ENCODE measurements around the gene NBEA.
"Not testable (repeated sequence)": the region's sequence is repeated elsewhere in the genome, so short reads cannot be mapped to it uniquely, and the experiment has no call there.

The NBEA gene

DNA sequence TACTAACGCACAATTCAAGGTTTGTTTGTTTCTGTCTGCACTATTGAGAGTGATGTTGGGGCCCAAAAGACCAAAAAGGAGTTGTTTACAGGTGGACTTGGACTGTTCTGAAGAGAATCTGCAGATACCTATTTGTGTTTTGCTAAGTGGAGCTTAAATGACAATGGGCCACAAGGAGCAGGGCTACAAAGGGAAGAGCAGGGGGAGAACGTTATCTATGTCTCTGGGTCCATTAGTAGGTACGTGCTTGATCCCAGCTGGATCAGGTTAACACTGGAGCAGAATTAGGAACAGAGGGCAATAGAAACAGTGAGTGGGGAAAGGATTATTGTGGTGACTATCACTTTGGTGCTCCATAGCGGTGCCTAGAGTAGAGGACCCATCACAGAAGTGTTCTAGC, 22.5 kb downstream of the NBEA start:
- DNase-seq = no peak

DNA sequence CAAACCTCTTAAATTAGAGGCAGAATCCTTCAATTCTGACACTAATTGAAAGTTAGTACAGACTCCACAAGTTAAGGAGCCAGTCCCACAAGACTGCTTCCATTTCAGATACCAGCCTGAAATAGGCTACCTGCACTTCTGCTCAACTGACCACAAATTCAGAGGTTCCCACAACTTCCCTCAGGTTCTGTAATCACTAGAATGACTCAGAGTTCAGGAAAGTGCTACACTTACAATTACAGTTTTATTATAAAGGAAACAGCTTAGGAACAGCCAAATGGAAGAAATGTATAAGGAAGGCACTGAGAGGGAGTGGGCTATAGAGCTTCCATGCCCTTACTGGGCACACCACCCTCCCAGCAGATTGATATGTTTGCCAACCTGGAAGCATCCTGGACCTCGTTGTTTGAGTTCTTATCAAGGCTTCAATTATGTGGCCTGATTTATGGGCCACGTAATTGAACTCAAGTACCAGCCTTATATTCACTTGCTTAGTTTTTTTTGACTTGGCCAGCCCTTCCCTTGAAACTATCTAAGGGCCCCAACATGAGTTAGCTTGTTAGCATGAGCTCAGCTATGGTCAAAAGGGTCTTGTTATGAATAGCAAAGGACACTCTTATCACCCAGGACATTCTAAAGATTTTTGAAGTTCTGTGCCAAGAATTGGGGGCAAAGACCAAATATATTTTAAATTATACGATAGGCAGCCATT, 25.9 kb downstream of the NBEA start:
- DNase-seq = no peak

GRCh38 chr13:34969539-34969938, 27.5 kb downstream of the NBEA start:
- not testable (repeated sequence) for DNase-seq

- no peak for DNase-seq
Observed at GRCh38 chr13:34970961-34971360, 28.9 kb downstream of the NBEA start.

DNA sequence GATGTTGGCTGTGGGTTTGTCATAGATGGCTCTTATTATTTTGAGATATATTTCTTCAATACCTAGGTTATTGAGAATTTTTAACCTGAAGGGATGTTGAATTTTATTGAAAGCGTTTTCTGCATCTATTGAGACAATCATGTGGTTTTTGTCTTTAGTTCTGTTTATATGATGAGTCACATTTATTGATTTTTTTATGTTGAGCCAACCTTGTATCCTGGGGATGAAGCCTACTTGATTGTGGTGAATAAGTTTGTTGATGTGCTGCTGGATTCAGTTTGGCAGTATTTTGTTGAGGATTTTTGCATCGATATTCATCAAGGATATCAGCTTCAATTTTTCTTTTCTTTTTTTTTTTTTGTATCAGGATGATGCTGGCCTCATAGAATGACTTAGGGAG, 29.4 kb downstream of the NBEA start:
- DNase-seq = no peak

GRCh38 chr13:34985199-34985598, 43.1 kb downstream of the NBEA start:
- not testable (repeated sequence) for DNase-seq

- no peak for DNase-seq
Observed at GRCh38 chr13:34988330-34988791, 46.3 kb downstream of the NBEA start.

DNA sequence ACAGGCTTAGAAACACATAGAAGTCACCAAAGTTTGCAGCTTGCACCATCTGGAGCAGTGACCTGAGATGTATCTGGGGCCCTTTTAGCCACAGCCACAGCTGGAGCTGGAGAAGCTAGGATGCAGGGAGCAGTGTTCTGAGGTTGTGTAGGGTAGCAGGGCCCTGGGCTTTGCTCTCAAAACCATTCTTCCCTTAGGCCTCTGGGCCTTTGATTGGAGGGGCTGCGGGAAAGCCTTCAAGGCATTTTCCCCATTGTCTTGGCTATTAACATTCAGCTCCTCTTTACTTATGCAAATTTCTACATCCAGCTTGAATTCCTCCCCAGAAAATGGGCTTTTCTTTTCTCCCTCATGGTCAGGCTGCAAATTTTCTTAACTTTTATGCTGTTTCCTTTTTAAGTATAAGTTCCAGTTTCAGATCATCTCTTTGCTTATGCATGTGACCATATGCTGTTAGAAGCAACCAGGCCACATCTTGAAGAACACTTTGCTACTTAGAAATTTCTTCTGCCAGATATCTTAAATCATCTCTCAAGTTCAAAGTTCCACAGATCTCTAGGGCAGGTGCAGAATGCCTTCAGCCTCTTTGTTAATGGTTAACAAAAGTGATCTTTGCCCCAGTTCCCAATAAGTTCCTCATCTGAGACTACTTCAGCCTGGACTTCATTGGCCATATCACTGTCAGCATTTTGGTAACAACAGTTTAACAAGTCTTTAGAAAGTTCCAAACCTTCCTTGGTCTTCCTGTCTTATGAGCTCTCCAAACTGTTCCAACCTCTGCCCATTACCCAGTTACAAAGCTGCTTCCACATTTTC, 48.5 kb downstream of the NBEA start:
- no peak for DNase-seq

GRCh38 chr13:34993470-34993869, 51.4 kb downstream of the NBEA start:
- DNase-seq = no peak

DNA sequence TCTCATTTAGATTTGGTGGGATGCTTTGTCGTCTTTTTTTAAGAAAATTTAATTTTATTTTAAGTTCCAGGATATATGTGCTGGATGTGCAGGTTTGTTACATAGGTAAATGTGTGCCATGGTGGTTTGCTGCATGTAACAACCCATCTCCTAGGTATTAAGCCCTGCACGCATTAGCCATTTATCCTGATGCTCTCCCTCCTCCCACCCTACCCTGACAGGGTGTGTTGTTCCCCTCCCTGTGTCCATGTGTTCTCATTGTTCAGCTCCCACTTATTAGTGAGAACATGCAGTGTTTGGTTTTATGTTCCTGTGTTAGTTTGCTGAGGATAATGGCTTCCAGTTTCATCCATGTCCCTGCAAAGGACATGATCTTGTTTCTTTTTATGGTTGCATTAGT, 61.7 kb downstream of the NBEA start:
- not testable (repeated sequence) for DNase-seq

- no peak for DNase-seq
Observed at GRCh38 chr13:35005051-35005450, 63.0 kb downstream of the NBEA start.

DNA sequence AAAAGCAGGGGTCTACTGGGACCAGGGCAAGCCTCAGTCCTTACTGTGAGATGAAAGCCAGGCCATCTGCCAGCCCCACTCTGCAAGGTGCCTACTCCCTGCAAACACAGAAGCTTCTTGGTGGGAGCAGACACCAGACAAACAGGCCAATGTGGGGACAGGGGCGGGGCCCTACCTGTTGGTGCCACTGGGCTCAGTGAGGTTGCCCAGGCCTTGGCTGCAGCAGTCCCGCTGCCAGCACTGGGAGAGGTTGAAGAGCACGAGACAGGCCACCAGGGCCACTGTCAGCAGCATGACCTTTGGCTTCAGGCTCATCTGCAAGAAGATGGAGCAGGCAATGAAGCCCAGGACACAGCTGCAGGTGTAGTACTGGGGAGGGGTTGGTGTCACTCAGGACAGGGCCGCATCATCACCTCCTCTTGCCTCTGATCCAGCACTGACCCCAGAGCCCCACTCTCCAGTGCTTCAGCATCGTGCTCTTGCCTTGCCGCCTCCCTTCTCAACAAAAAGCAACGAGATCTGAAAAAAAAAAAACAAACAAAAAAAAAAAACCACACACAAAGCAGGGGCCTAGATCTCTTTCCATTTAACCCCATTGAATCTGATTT, 72.6 kb downstream of the NBEA start:
- no peak for DNase-seq

GRCh38 chr13:35016362-35017112, 74.5 kb downstream of the NBEA start:
- DNase-seq = no peak

DNA sequence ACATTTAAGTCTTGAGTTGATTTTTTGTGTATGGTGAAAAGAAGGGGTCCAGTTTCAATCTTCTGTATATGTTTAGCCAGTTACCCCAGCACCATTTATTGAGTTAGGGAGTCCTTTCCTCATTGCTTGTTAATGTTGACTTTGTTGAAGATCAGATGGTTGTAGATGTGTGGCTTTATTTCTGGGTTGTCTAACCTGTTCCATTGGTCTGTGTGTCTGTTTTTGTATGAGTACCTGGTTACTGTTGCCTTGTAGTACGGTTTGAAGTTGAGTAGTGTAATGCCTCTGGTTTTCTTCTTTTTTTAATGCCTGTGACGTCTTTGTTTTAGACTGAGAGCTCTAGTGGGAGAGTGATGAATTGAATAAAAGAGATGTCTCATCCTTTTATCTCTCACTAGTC, 83.2 kb downstream of the NBEA start:
- no peak for DNase-seq

- DNase-seq = no peak
Observed at GRCh38 chr13:35028338-35028867, 86.3 kb downstream of the NBEA start.

- no peak for DNase-seq
Observed at GRCh38 chr13:35039012-35039411, 96.9 kb downstream of the NBEA start.

- DNase-seq = no peak
Observed at GRCh38 chr13:35046587-35046986, 104.5 kb downstream of the NBEA start.

- no peak for DNase-seq
Observed at GRCh38 chr13:35055705-35056104, 113.6 kb downstream of the NBEA start.

- DNase-seq = no peak
Observed at GRCh38 chr13:35057858-35058257, 115.8 kb downstream of the NBEA start.

GRCh38 chr13:35058585-35058984, 116.5 kb downstream of the NBEA start:
- DNase-seq = not testable (repeated sequence)

DNA sequence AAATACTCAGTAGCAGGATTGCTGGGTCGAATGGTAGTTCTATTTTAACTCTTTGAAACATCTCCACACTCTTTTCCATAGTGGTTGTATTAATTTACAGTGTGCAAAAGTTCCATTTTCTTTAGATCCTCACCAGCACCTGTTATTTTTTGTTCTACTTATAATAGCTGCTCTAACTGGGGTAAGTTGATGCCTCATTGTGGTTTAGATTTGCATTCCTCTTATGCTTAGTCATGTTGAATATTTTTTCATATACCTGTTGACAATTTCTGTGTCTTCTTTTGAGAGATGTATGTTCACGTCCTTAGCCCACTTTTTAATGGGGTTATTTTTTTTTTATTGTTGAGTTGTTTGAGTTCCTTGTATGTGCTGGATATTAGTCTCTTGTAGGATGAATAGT, 144.6 kb downstream of the NBEA start:
- no peak for DNase-seq

DNA sequence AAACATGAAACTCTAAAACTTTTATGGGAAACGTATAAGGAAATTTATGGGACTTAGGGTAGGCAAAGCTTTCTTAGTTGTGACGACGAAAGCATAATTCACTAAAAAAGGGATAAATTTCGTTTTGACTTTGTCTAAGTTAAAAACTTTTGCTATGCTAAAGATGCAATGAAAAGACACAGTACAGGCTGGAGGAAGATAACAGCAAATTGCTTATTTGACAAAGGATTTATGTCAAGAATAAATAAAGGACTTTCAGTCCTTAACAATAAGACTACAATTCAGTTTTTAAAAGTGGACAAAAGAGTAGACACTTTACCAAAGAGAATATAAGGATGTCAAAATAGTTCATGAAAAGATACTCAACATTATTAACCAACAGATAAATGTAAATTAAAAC, 150.2 kb downstream of the NBEA start:
- DNase-seq = no peak

- DNase-seq = no peak
Observed at GRCh38 chr13:35092751-35093150, 150.7 kb downstream of the NBEA start.
